GM20000 (cell line): ENCODE results near the gene HBEGF.

Experiments
- DNase-seq: peaks from one replicate; pipeline ENCODE4 v3.0.0; 2012; ENCODE audit warnings: low spot score
- CTCF ChIP-seq: IDR thresholded peaks from 2 replicates; pipeline ENCODE4 v1.5.1; 2012; ENCODE audit warnings: mild to moderate bottlenecking, control low read depth; ENCODE audit errors: extremely low read depth, missing control alignments

Gene HBEGF

GRCh38 chr5:140324617-140325241, 21.7 kb downstream of the HBEGF start:
- DNase-seq = no peak

GRCh38 chr5:140324041-140324600, 22.3 kb downstream of the HBEGF start:
- TF ChIP-seq CTCF = no peak
- DNase-seq = no peak

More at GRCh38 chr5:140324617-140325241, 21.7 kb downstream of the HBEGF start:
- no peak for TF ChIP-seq CTCF

GRCh38 chr5:140322751-140323731, 23.4 kb downstream of the HBEGF start:
- no peak for TF ChIP-seq CTCF
- no peak for DNase-seq

GRCh38 chr5:140321796-140322195, 24.6 kb downstream of the HBEGF start:
- no peak for TF ChIP-seq CTCF
- DNase-seq = no peak

- no peak for TF ChIP-seq CTCF
- no peak for DNase-seq
Measured at GRCh38 chr5:140319833-140320232, 26.6 kb downstream of the HBEGF start.

GRCh38 chr5:140318792-140319191, 27.6 kb downstream of the HBEGF start:
- DNase-seq = no peak

More at GRCh38 chr5:140318792-140319191, 27.6 kb downstream of the HBEGF start:
- no peak for TF ChIP-seq CTCF
